HG02759 (cell line): ENCODE results near the gene SIL1.
"Not testable (repeated sequence)": the region's sequence is repeated elsewhere in the genome, so short reads cannot be mapped to it uniquely, and the experiment has no call there.

Source experiments
- ATAC-seq: cut with Tn5 transposase; IDR thresholded peaks from one replicate; pipeline ENCODE4 v1.9.1; 2021; ENCODE audit warnings: mild to moderate bottlenecking, moderate library complexity; ENCODE audit not compliant: unreplicated experiment

The SIL1 gene

DNA sequence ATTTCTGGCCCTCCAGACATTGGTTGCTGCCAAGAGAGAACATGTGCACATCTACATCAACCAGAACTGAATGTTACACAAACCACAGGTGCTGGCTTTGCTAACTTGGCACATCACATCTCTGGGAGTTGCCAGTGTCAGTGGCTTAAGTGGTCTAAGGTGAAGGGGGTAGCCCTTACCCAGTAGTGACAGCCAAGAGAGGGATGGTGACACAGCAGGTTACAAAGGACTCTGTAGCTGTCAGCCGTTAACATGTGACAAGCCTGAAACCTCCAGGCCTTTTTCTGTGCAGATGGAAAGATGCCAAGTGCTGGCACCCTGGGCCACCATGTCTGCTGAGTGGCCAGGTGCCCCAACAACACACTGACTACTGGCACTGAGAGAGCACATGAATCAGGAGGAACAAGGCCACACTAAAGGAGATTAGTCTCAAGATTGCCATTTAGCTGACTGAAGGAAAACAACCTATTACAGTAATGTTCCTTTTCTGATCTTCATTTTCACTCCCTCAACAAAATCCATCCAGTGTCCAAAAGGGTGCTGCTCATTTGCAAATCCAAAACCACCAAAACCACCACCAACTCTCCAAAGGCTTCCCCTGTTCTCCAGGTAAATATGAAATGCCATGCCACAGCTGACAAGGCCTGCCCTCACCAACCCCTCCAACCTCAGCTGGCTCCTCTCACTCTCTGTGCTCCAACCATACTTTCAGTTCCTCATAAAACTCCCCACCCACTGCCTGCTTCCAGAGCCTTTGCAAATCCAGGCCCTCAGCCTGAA is 20.2 kb downstream of the SIL1 start:
- ATAC-seq = peak; percentile 51

DNA sequence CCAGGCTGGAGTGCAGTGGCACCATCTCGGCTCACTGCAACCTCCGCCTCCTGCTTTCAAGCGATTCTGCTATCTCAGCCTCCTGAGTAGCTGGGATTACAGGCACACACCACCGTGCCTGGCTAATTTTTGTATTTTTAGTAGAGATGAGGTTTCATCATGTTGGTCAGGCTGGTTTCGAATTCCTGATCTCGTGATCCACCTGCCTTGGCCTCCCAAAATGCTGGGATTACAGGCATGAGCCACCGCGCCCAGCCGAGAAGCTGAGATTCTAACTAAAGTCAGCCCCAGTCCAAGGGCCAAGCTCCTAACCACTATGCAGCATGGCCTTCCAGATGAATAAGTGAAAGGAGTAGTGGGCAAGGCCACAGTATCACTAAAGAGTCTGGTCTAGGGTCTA is 20.9 kb downstream of the SIL1 start:
- ATAC-seq = not testable (repeated sequence)

DNA sequence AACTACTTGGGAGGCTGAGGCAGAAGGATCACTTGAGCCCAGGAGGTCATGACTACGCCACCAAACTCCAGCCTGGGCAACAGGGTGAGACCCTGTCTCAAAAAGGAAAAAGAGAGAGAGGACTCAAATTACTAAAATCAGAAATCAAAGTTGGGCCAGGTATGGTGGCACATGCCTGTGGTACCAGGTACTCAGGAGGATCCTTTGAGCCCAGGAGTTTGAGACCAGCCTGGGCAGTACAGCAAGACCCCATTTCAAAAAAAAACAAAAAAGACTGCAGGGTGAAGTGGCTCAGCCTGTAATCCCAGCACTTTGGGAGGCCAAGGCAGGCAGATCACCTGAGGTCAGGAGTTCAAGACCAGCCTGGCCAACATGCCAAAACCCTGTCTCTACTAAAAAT is 23.8 kb downstream of the SIL1 start:
- not testable (repeated sequence) for ATAC-seq

DNA sequence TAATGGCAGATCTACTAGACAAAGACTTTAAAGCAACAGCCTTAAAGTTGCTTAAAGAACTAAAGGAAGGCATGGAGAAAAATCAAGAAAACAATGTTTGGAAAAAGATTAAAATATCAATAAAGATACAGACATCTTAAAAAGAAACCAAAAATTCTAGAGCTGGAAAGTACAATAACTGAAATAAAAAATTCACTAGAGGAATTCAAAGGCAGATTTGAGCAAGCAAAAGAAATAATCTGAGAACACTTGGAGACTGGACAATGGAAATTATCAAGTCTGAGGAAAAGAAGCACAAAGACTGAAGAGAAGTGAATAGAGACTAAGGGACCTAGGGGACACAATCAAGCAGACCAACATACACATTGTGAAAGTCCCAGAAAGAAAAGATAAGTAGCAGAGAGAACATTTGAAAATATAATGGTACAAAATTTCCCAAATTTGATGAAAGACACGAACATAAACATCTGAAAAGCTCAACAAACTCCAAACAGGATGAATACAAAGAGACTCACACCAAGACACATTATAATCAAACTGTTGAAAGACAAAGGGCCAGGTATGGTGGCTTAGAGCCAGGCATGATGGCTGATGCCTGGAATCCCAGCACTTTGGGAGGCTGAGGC is 26.3 kb downstream of the SIL1 start:
- ATAC-seq = no peak

DNA sequence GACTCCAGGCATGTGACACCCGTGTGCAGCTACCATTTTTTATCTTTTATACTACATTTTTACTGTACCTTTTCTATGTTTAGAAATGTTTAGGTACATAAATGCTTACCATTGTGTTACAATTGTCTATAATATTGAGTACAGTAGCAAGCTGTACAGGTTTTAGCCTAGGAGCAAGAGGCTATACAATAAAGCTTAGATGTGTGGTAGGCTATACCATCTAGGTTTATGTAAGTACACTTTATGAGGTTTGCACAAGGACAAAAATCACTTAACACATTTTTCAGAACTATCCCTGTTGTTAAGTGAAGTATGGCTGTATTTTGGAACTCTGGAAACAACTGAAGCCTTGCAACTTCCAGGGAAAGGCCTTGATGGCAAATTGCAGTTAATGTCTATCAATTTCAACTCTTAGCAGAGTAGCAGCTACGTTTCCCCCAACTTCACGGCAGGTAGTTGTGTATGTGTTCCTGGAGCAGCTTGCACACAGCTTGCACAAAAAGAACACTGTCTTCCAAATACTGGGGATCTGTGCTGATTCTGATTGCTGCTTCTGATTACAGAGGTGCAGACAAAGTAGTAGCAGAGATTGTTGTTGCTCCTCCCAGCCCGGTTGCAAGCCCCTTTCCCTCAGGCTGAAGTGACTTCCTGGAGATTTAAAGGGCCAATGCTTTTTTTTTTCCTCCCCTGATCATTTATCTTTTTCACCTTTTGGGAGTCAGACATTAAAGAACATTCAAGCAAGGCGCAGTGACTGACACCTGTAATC is 30.0 kb downstream of the SIL1 start:
- ATAC-seq = no peak

DNA sequence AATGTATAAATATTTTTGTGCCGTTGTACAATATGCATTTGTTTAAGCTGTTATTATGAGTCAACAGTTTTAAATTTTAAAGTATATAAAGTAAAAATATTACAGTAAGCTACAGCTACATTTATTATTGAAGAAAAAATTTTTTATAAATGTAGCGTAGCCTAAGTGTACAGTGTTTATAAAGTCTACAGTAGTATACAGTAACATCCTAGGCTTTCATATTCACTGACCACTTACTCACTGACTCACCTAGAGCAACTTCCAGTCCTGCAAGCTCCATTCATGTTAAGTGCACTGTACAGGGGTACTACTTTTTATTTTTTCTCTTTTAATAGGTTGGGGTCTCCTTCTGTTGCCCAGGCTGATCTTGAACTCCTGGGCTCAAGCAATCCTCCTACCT is 30.6 kb downstream of the SIL1 start:
- ATAC-seq = no peak

DNA sequence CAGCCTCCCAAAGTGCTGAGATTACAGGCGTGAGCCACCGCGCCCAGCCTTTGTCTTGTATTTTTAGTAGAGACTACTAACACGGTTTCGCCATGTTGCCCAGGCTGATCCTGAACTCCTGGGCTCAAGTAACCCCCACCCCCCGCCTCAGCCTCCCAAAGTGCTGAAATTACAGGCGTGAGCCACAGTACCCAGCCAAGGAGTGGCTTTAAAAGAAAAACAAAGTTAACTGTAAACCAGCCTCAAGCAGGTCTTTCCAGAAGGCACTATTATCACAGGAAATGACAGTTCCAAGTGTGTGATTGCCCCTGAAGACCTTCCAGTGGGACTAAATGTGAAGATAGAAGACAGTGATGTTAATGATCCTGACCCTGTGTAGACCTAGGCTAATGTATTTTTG is 31.1 kb downstream of the SIL1 start:
- ATAC-seq = no peak

DNA sequence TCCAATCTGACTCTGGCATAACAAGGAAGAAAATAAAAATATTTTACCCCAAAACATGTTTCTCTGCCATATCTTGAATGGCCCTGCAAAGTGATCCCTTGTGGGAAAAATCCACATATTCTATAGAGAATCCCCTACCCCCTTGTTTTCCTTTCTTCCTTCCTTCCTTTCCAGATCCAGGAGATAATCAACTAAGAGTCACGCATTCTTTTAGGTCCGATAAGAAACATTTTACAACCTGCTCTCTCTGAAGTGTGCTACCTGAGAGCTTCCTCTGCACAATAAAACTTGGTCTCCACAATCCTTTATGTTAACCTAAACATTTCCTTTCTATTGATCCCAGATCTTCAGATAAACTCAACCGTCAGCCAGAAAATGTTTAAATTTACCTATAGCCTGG is 33.3 kb downstream of the SIL1 start:
- ATAC-seq = not testable (repeated sequence)

DNA sequence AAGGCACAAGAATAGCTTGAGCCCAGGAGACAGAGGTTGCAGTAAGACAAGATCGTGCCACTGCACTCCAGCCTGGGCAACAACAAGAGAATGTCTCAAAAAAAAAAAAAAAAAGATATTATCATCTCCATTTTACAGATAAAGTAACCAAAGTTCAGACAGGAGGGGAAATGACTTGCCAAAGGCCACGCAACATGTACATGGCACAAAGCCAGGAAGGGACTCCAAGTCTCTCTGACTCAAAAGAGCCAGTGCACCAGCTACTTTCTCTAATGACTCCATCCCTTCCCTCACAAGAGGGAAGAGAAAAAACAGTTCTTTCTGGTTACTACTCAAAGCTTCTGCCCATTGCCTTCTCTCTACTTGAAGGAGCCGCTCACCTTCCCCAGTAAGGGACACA is 34.1 kb downstream of the SIL1 start:
- ATAC-seq = no peak

DNA sequence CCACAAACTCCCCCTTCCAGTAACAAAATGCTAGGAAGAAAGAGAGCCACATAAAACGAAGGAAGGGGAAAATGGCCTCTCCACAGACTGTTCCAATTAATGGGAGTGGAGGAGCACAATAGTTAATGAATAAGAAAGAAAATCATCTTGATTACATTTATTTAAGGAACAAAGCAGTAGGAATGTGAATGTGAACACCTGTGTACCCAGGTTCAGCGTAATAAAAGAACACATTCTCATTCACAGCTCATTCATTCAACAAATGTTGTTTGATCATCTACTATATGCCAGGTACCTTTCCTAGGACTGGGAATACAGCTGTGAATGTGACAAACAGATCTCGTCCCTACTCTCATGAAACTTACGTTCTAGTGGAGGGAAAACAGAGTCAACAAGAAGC is 35.7 kb downstream of the SIL1 start:
- no peak for ATAC-seq

DNA sequence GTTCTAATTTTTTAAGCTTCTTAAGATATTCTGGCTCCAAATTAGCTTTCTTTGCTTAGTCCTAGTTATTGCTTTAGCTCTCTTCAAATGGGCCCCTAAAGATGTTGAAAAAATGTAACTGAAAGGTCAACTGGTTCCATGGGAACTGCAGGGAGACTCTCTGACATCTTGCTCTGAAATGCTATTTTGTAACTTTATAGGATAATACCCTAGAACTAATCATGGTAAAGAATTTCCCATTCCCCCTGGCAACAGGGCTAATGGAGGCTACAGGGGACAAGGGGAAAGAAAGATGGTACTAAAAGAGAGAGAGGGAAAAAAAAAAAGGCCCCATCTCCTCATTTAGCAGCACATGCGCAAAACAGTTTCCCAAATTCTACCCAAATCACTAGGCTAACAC is 39.4 kb downstream of the SIL1 start:
- ATAC-seq = no peak

DNA sequence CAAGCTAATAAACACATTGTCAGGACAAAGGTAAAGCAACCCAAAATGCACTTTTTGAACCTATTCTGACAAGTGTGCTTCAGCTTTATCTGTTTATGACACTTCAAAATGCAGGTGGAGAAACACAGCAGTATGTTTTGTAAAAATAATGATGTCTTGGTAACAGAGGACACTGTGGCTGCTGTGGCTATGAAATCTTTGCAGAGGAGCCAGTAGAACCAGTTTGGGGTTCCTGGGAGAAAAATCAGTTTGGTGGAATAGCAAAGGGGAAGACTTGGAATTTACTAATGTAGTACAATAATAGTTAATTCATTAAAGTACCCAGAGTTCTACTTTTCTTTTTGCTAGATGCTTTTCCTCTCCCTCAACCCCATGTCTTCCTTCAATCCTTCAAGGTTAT is 40.6 kb downstream of the SIL1 start:
- ATAC-seq = no peak

DNA sequence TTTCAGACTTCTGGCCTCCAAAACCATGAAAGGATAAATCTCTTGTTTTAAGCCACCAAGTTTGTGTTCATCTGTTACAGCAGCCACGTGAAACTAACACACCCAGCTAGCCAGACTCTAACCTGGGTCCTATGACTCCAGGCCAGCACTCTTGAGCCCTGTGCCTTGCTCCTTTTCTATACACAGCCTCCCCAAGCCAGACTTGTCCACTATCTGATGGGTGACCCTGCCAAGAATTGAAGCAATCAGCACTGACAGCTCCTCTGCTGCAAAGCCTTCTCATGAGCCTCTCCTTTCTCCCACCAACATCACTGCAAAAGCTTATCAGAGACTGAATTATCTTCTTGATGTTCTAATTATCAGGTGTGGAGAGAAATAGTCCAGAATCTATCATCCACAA is 41.4 kb downstream of the SIL1 start:
- ATAC-seq = no peak

DNA sequence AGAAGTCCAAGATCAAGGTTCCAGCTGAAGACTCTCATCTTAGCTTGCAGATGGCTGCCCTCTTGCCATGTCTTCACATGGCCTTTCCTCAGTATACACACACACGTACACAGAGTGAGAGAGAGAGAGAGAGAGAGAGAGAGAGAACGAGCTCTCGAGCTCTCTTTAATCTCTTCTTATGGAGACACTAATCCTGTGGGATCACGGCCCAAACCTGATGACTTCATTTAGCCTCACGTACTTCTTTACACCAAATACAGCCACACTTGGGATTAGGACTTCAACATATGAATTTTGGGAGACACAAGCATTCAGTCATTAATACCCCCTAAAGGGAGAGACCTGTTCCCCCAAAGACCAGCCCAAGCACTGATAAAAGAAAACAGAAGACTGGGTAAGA is 42.8 kb downstream of the SIL1 start:
- no peak for ATAC-seq

DNA sequence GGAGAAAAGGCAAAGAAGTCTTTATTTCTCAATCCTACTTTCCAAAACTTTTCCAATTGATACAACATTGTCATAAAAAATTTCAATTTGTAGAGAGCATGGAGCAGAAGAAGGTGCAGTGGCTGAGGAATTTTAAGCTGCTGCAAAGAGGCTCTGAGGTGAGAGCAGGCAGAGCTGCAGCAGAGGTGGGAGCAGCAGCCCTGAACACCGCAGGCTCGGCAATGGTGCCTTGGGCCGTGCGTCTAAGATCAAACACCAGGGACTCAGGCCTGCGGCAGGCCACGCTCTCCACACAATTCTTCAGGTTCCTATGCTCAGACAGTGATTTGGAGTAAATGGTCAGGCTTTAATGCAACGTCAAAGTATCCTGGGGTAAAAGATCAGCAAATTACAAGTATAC is 46.3 kb downstream of the SIL1 start:
- ATAC-seq = no peak

DNA sequence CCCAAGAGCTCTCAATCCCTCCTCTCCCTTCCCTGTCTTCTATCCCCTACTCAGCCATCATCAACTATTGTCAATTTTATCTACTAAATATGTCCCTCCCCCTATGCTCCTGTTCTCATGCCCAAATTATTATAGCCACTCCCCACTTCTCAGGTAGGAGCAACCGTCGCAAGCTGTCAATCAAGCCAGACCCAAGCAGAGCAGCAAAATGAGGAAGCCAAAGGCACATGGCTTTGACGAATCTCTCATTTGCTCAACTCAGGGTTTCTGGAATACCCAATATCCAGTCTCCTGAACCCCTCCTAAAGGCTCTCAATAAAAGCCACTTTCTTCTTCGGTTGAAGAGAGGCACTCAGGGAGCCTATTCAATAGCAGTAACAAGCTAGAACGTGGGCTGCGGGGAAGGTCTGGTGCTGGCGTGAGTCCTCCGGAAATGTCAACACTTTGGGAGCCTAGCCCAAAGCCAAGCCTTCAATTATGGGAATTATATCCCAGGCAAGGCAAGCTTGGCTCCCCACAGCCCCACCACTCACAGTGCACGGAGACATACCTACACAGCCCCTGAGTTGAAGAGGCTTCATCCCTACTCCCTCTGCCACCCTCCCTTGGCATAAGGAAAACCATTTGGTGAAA is 47.7 kb downstream of the SIL1 start:
- ATAC-seq = no peak

DNA sequence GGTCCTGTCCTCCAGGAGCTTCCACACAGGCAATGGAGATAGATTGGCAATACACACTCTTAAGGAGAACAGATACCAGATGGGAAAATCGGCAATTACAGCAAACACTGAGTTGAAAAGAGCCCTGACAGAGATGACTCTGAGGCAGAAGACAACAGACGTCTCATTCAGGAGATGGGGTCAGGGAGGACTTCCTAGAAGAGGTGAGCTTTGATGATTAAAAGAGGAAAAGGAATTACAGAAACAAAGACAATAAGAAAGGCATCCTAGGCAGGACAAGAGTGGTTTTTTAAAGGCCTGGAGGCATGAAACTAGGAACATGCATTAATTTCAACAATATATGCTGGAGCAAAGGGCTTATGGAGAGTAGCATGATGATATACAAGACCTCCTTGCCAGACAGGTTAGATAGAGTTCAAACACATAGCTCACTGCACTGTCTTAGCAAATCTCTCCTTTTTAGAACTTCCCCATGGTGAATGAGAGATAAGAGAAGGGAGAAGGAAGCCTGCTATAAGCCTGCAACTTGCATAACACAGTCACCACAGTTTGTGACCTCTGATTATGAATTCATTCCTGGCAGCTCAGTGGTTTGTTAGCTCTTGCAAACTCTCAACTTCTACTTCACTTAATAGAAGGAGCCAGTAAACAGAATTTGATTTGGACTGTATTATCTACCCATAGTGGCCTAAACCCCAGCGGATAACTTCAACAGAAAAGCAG is 48.5 kb downstream of the SIL1 start:
- ATAC-seq = no peak

DNA sequence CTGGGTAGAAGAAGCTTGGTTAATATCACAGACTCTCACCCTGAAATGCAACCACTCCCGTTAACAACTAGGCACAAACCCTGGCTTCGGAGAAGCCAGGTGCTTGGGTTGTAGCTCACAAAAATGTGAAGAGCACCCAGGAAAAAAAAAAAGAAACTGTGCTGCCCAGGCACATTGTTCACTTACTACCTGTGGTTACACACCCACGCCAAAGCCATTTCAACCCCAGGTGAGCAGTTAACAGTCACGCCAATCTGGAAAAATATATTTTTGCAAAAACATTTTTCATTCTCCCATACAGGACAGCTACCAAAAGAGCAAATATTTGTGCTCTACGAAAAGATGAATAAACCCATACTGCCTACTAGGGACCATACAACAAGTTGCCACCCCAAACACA is 49.2 kb downstream of the SIL1 start:
- no peak for ATAC-seq

DNA sequence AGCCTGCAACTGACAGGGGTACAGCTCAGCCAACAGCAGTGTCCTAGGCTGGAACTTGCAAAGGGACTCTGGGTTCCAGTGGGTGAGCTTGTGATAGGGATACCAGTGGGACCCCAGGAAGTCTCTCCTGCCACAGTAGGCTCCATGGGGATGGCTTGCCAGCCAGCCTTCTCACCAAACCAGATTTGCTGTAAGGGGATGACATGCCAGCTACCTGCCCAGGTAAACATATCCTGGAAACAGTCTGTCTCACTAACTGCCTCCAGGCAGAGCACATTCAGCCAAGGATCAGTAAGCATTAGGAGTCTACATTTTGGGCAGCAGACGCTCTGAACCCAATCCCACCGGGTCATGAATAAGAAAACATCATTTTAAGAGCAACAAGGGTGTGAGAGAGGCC is 49.9 kb downstream of the SIL1 start:
- ATAC-seq = no peak

DNA sequence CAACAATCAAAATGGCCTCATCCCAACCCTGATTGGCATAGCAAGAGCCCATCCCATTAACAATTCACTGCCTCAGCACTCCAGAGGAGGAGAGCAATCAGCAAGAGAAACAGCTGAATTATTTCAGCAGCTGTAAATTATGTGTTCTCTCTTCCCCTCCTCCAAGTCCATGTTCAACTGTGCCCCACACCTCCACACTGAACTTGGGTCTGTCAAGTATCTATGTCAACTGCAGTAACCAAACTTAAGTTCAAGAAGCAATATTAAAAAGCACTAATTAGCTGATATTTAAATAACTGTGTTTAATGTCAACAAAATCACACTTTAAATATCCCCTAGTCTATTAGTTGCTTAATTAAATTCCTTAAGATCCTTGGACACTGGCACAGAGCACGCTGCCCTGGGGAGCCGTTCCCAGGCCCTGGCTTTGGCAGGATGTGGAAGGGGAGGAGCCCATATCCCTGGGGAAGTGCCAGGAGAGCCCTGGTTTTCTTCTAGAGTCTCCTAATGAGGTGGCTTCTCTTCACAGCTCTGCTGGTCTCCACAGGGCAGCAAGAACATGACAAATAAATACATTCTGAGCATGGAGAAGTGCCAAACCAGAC is 50.6 kb downstream of the SIL1 start:
- no peak for ATAC-seq
